ENCODE data around the gene AKAP13. TPM values are rescaled to one million over a fixed set of nuclear protein-coding genes. Genes with fewer than 3 reads are reported as not detected.

The AKAP13 gene
- total RNA-seq, 1 donor from 2014 or later: 73.8 TPM

DNA sequence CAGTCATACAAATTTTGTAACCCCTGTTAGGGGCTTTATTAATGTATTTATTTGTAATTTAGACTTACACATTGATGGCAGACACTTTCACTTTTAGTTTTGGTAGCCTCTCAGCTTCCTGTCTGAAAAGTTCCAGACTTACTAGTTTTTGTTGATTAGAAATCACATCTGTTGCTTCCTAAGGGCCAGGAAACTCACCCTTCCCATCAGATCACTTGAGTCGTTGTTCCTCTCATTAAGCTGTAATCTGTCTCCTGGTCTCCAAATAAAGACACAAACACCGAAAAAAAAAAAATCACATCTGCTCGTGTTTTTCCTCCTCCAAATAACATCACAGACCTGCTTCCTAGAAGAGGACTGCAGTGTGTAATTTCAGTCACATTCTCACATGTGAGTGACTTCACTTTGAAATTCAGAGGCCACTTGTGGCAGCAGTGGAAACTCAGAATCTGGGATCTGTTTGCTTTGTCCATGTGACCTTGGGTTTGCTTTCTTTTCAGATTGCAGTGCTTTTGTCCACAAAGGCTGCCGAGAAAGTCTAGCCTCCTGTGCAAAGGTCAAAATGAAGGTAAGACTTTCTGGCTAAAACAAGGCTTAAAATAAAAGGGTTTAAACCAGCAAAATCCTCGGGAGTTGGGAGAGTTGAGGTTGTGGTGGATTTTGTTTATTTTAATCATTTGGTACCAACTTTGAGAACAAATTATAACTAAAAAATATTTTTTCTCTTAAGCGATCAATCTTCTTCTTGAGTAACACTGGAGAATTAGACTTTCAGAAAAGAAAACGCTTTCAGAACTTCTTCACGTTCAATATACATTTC is 327.3 kb downstream of the AKAP13 start:
- no peaks in the 10 kb centered on the region for H3K79me2 ChIP-seq (ENCODE audit: low read depth)
- H2AFZ ChIP-seq (replicated peaks): no peak overlapping the region
- no peaks in the 10 kb centered on the region for H3F3A ChIP-seq (ENCODE audit: low read depth)
- no peaks in the 10 kb centered on the region for H3K27me3 ChIP-seq
- H3K9ac ChIP-seq: no peak overlapping the region
- H3K4me2 ChIP-seq: no peak overlapping the region
- Mint-ChIP-seq H3K27me3 (ENCODE audit: insufficient read depth, low read depth) (no peaks in the 10 kb centered on the region), H3K9me3 (no peaks in the 10 kb centered on the region), H3K4me3 (no peak overlapping the region), H3K4me1 (peaks cover 21% of the 10 kb centered on the region), H3K36me3 (peaks cover 22% of the 10 kb centered on the region), H3K27ac (peak overlapping the region; percentile 81)
- no peak overlapping the region for H3K4me3 ChIP-seq
- no peak overlapping the region for H3K27ac ChIP-seq
- TF ChIP-seq EZH2phosphoT487 (IDR thresholded peaks at IDR 0.05): no peak
- TF ChIP-seq, protein P1, sequence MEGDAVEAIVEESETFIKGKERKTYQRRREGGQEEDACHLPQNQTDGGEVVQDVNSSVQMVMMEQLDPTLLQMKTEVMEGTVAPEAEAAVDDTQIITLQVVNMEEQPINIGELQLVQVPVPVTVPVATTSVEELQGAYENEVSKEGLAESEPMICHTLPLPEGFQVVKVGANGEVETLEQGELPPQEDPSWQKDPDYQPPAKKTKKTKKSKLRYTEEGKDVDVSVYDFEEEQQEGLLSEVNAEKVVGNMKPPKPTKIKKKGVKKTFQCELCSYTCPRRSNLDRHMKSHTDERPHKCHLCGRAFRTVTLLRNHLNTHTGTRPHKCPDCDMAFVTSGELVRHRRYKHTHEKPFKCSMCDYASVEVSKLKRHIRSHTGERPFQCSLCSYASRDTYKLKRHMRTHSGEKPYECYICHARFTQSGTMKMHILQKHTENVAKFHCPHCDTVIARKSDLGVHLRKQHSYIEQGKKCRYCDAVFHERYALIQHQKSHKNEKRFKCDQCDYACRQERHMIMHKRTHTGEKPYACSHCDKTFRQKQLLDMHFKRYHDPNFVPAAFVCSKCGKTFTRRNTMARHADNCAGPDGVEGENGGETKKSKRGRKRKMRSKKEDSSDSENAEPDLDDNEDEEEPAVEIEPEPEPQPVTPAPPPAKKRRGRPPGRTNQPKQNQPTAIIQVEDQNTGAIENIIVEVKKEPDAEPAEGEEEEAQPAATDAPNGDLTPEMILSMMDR (IDR thresholded peaks at IDR 0.05): no peak
- TF ChIP-seq EZH2 (IDR thresholded peaks at IDR 0.05): no peak
- no peak for DNase-seq (ENCODE audit: low spot score)
- H3K9me3 ChIP-seq (ENCODE audit: low read depth): no peaks in the 10 kb centered on the region
- H3K36me3 ChIP-seq: no peaks in the 10 kb centered on the region
- peaks cover 6% of the 10 kb centered on the region for H3K4me1 ChIP-seq
- no peaks in the 10 kb centered on the region for H4K20me1 ChIP-seq (ENCODE audit: low read depth)

DNA sequence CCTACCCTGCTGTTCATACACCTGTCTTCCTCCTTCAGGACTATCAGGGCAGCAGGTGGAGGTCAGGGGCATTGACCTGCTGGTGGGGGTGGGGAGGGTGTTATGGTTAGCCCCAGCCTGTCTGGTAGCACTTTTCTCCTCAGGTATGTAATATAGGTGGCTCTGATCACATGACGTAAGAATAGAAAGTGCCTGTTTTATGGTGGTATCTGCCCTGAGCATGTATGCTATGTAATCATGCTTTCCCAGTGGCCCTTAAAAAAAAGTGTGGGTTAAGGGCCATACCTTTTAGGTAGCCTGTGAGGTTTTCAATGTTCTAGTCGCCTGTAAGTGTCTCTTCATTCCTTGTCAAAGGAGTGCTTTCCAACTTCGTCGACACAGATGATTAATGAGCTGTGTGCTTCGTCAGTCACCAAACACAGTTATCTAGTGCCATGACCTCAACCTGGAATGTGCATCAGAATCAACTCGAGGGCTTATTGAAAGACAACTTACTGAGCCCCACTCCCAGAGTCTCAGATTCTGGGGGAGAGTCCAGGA is 328.1 kb downstream of the AKAP13 start:
- no peak for DNase-seq (ENCODE audit: low spot score)

DNA sequence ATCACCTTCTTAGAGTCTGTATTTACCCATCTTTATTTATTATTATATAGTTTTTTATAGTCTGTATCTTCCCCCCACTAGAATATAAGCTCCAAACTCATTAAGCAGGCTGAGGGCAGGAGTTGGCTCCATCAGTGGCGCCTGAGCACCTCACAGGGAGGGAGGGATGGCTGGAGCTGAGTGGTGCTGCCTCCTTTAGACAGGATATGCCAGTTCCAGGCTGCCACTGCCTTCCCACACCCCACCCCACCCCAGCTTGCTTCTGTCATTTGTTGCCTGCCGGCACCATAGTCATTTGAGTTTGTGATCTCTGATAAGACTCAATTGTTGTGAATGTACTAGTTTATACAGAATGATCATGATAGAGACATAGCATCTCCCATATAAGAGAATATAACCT is 328.8 kb downstream of the AKAP13 start:
- H3K27ac Mint-ChIP-seq: no peak overlapping the region
- no peaks in the 10 kb centered on the region for H3K9me3 Mint-ChIP-seq
- H3K36me3 ChIP-seq: no peaks in the 10 kb centered on the region
- no peaks in the 10 kb centered on the region for H3K27me3 Mint-ChIP-seq (ENCODE audit: insufficient read depth, low read depth)
- H3K4me1 Mint-ChIP-seq: peaks cover 18% of the 10 kb centered on the region
- no peaks in the 10 kb centered on the region for H3K27me3 ChIP-seq
- H3K4me3 ChIP-seq: no peak overlapping the region
- no peaks in the 10 kb centered on the region for H3K4me1 ChIP-seq
- TF ChIP-seq EZH2phosphoT487 (IDR thresholded peaks at IDR 0.05) (no peak), EZH2 (IDR thresholded peaks at IDR 0.05) (no peak)
- TF ChIP-seq, protein P1 (IDR thresholded peaks at IDR 0.05): no peak
- H2AFZ ChIP-seq (replicated peaks): no peak overlapping the region
- no peak overlapping the region for H3K9ac ChIP-seq
- H3K79me2 ChIP-seq (ENCODE audit: low read depth): no peaks in the 10 kb centered on the region
- DNase-seq (ENCODE audit: low spot score): no peak
- no peaks in the 10 kb centered on the region for H4K20me1 ChIP-seq (ENCODE audit: low read depth)
- no peak overlapping the region for H3K4me3 Mint-ChIP-seq
- H3K4me2 ChIP-seq: no peak overlapping the region
- H3K9me3 ChIP-seq (ENCODE audit: low read depth): no peaks in the 10 kb centered on the region
- no peaks in the 10 kb centered on the region for H3F3A ChIP-seq (ENCODE audit: low read depth)
- H3K27ac ChIP-seq: no peak overlapping the region
- H3K36me3 Mint-ChIP-seq: peaks cover 27% of the 10 kb centered on the region

More for the DNA sequence above, 328.1 kb downstream of the AKAP13 start:
- Mint-ChIP-seq H3K9me3 (no peaks in the 10 kb centered on the region), H3K27me3 (ENCODE audit: insufficient read depth, low read depth) (no peaks in the 10 kb centered on the region), H3K4me1 (peaks cover 18% of the 10 kb centered on the region), H3K4me3 (no peak overlapping the region), H3K27ac (no peak overlapping the region), H3K36me3 (peaks cover 25% of the 10 kb centered on the region)
- Histone ChIP-seq H2AFZ (replicated peaks) (no peak overlapping the region), H3K79me2 (ENCODE audit: low read depth) (no peaks in the 10 kb centered on the region), H3K4me2 (no peak overlapping the region), H3F3A (ENCODE audit: low read depth) (no peaks in the 10 kb centered on the region), H4K20me1 (ENCODE audit: low read depth) (no peaks in the 10 kb centered on the region), H3K4me3 (no peak overlapping the region), H3K36me3 (no peaks in the 10 kb centered on the region), H3K27ac (no peak overlapping the region), H3K27me3 (no peaks in the 10 kb centered on the region), H3K4me1 (no peaks in the 10 kb centered on the region), H3K9ac (no peak overlapping the region), H3K9me3 (ENCODE audit: low read depth) (no peaks in the 10 kb centered on the region)
- TF ChIP-seq EZH2phosphoT487 (IDR thresholded peaks at IDR 0.05) (no peak), EZH2 (IDR thresholded peaks at IDR 0.05) (no peak)
- TF ChIP-seq, protein P1 (IDR thresholded peaks at IDR 0.05): no peak

Measured in neural progenitor cell (in vitro differentiated cells).